D721Med (cell line): ENCODE measurements around the gene SEPTIN10.

Experiments
- DNase-seq: peaks from one replicate; pipeline ENCODE4 v3.0.0; 2011; ENCODE audit warnings: low spot score; ENCODE audit not compliant: insufficient read length
- FAIRE-seq: peaks from 2 replicates; lab custom pipeline; 2011; peaks lifted over from hg19 to GRCh38; lab: Jason Lieb, UNC
- CTCF ChIP-seq: IDR thresholded peaks from 2 replicates; pipeline ENCODE4 v1.5.1; 2012; ENCODE audit warnings: mild to moderate bottlenecking, control low read depth; ENCODE audit not compliant: insufficient read depth; ENCODE audit errors: missing control alignments

The SEPTIN10 gene

GRCh38 chr2:109611467-109612095 lies 2.2 kb downstream of the SEPTIN10 start:
- FAIRE-seq = no peak
- peak; percentile 26 for TF ChIP-seq CTCF
- no peak for DNase-seq

GRCh38 chr2:109609352-109610024 lies 4.3 kb downstream of the SEPTIN10 start:
- TF ChIP-seq CTCF = no peak
- DNase-seq (no peak), FAIRE-seq (no peak)

DNA sequence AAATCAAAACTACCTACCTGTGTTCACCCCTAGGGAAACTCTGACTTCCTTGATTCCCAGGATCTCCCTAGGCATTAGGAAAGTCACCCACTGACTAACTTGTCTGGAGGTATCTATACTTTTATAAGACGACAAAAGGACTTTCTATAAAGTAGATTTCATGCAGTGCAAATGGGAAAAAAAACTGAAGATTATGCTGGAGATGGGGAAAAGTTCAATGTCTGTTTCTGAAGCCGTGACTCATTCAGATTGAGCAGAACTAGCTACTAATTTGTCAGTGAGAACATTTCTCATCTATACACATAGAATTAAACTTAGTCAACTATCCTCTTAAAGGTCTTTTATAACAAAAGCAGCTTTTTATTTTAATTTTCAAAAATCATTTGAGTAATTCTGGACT lies 6.0 kb downstream of the SEPTIN10 start:
- TF ChIP-seq CTCF = no peak
- no peak for DNase-seq
- FAIRE-seq = no peak

DNA sequence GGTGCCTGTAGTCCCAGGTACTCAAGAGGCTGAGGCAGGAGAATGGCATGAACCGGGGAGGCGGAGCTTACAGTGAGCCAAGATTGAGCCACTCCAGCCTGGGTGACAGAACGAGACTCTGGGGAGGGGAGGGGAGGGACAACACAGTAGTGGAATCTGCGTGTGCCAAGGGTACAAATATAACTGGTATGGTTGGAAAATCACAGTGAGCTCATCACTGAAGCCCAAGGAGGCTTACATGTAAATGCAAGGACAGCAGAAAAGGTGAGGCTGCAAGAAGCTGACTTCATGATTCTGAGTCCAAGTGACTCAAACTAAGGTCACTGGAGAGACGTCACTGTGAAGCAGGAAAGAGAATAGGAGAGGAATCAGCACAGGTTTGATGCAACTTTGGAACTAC lies 9.2 kb downstream of the SEPTIN10 start:
- no peak for TF ChIP-seq CTCF
- DNase-seq (no peak), FAIRE-seq (no peak)

- TF ChIP-seq CTCF = no peak
- no peak for DNase-seq
- FAIRE-seq = no peak
Measured at GRCh38 chr2:109602617-109603188, 11.1 kb downstream of the SEPTIN10 start.

DNA sequence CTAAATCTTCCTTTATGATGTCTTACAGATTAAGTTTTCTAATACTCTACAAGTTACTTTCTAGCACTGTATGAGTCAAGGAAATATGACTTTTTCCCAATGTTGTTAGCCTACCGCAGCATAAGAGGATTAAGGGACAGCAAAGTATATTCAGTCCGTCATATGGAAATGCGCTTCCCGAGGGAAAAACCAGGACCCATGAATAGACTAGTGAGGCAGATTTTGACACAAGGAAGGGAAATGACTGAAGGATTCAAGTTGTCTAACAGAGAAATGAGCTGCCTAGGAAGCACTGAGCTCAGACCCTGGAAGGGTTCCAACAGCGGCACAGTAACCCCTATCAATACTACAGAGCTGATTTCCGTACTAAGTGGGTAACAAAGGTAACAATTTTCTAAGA lies 12.0 kb downstream of the SEPTIN10 start:
- FAIRE-seq = peak; percentile 6
- no peak for TF ChIP-seq CTCF
- no peak for DNase-seq

- DNase-seq = no peak
- no peak for FAIRE-seq
- TF ChIP-seq CTCF = no peak
Measured at GRCh38 chr2:109597283-109597682, 16.5 kb downstream of the SEPTIN10 start.
